NB4 (cell line): ENCODE measurements around the gene TEX14.

Source experiments
- CTCF ChIP-seq: IDR thresholded peaks from one replicate; pipeline ENCODE4 v1.5.1; 2012; ENCODE audit warnings: low read depth, low read length
- MYC ChIP-seq: IDR thresholded peaks from 2 replicates; pipeline ENCODE4 v1.6.1; 2011; ENCODE audit warnings: low read depth, low read length
- POLR2A ChIP-seq: IDR thresholded peaks from 2 replicates; pipeline ENCODE4 v1.6.1; 2011; ENCODE audit warnings: mild to moderate bottlenecking; ENCODE audit not compliant: insufficient read length; ENCODE audit errors: extremely low read depth

GRCh38 chr17:58527949-58528348, 163.9 kb downstream of the TEX14 start:
- TF ChIP-seq CTCF = no peak
- TF ChIP-seq MYC = no peak
- TF ChIP-seq POLR2A = no peak
